HG03439 (cell line): ENCODE data around the gene SESN1.
"Not testable (repeated sequence)": the region's sequence is repeated elsewhere in the genome, so short reads cannot be mapped to it uniquely, and the experiment has no call there.

Experiments
- ATAC-seq: cut with Tn5 transposase; IDR thresholded peaks from one replicate; pipeline ENCODE4 v1.9.1; 2021; ENCODE audit warnings: mild to moderate bottlenecking, moderate library complexity; ENCODE audit not compliant: unreplicated experiment

The SESN1 gene

DNA sequence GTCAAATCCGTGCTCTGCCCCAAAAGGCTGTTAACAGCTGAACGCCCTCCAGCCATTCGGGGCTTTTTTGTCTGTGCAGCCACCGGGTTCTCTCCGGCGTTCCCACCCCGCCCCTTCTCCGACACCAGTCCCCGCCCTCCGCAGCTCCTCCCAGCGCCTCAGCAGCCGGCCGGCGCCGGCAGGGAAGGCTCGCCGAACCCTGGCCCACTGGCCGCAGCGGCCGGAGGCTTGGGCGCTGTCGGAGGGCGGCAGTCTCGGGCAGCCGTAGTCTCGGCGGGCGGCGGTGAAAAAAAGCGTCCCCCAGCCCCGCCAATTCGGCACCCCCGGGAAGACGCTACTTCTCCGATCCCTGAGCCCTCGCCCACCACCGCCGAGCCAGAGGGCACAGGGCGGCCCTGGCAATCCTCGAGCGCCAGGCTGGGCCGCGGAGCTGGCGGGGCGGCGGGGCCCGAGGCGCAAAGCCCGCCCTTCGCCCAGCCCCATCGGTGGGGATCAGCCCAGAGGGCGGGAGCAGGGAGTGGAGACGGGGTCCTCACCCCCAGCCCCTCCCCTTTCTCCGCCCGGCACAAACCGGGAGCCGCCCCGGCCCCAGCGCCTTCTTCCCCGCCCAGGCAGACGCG is at the start of gene SESN1:
Gene SESN1, minus strand, starts transcription at position 431 of the 620 bp plus-strand sequence. CDS start 773 bp downstream, outside the sequence.
- peak; percentile 68 for ATAC-seq

DNA sequence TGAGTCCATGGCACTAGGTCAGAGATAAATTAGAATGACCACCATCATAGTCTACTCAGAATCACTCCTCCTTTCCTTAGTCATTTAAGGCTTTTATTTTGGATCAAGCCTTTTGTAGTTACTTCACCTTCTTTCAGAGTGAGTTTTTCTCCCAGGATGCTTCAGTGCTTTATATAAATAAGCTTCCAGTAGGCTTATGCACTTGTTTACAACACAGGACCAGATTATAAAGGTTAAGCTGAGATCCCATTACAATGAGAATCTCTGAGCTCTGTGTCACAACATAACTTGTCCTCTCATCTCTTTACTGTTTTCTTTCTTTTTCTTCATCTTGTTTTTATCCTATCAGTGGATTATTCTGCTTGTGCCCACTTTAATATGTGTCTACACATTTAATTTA is 48.5 kb upstream of the SESN1 start:
- no peak for ATAC-seq

DNA sequence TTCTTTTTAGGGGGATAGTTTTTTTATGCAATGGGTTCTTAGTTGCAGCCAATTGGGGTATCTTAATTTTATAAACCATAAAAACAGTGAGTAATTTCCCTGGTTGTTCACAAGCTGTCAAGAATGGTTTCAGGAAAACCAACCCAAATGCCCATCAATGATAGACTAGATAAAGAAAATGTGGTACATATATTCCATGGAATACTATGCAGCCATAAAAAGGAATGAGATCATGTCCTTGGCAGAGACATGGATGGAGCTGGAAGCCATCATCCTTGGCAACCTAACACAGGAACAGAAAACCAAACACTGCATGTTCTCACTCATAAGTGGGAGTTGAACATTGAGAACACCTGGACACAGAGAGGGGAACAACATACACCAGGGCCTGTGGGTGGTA is 47.4 kb upstream of the SESN1 start:
- not testable (repeated sequence) for ATAC-seq

DNA sequence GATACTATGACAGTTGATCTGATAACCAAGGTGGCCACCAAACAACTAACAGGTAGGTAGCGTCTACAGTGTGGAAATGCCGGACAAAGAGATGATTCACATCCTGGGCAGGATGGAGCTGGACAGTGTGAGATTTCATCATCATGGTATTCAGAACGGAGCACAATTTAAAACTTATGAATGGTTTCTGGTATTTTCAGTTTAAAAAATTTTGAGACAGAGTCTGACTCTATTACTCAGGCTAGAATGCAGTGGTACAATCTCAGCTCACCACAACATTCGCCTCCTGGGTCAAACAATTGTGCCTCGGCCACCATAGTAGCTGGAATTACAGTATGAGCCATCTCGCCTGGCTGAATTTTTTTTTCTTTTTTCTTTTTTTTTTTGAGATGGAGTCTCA is 44.5 kb upstream of the SESN1 start:
- no peak for ATAC-seq

DNA sequence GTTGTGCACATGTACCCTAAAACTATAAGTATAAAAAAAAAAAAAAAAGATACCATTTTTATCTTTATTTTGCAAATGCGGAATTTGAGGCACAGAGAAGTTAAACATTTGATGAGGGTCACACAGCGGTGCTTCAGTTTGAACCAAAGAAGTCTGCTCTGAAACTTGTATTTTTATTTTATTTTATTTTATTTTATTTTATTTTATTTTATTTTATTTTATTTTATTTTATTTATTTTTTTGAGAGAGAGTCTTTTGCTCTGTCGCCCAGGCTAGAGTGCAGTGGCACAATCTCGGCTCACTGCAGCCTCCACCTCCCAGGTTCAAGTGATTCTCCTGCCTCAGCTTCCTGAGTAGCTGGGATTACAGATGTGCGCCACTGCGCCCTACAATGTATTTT is 41.9 kb upstream of the SESN1 start:
- not testable (repeated sequence) for ATAC-seq

DNA sequence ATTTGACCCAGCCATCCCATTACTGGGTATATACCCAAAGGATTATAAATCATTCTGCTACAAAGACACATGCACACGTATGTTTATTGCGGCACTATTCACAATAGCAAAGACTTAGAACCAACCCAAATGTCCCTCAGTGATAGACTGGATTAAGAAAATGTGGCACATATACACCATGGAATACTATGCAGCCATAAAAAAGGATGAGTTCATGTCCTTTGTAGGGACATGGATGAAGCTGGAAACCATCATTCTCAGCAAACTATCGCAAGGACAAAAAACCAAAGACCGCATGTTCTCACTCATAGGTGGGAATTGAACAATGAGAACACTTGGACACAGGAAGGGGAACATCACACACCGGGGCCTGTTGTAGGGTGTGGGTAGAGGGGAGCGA is 41.4 kb upstream of the SESN1 start:
- ATAC-seq = not testable (repeated sequence)

DNA sequence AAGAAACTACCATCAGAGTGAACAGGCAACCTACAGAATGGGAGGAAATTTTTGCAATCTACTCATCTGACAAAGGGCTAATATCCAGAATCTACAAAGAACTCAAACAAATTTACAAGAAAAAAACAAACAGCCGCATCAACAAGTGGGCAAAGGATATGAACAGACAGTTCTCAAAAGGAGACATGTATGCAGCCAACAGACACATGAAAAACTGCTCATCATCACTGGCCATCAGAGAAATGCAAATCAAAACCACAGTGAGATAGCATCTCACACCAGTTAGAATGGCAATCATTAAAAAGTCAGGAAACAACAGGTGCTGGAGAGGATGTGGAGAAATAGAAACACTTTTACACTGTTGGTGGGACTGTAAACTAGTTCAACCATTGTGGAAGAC is 41.0 kb upstream of the SESN1 start:
- ATAC-seq = not testable (repeated sequence)

DNA sequence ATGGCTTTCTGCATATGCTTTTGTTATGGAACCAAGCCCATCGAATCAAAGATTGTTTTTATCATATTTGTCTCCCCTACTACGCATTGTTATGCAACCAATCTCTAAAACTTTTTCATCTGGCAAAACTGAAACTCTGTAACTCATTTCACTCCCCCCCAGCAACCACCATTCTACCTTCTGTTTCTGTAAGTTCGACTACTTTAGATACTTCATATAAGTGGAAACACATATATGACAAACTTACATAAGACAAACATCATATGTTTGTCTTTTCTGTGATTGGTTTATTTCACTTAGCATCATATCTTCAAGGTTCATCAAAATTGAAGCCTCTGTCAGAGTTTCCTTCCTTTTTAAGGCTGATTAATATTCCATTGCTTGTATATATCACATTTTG is 35.4 kb upstream of the SESN1 start:
- no peak for ATAC-seq

DNA sequence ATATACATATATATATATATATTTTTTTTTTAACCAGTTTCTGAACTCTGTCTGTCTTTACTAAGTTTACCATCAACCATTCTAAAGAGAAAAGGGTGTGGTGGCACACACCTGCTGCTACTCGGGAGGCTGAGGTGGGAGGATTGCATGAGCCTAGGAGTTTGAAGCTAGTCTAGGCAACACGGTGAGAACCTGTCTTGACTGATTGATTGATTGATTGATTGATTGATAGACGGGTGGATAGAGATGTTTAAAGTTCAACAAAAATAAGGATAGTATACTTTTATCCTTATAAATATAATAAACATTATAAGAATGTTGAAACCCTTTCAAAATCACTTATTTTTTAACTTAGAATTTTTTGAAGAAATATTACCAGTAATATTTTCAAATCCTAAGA is 30.9 kb upstream of the SESN1 start:
- ATAC-seq = no peak

DNA sequence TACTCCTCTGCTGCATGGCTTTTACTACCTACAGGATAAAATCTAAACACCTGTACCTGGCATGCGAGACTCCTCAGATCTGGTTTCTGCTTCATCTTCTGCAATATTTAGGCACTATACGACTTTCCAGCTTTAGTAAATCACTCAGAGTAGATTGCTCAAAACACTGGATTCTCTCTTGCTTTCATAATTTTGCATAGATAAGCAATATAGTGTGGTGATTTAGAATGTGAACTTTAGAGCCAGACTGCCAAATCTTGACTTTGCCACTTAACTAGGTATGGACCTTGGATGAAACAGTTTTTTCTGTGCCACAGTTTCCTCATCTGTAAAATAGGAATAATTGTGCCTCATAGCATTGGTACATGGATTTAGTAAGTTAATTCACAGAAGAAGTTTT is 29.6 kb upstream of the SESN1 start:
- no peak for ATAC-seq

DNA sequence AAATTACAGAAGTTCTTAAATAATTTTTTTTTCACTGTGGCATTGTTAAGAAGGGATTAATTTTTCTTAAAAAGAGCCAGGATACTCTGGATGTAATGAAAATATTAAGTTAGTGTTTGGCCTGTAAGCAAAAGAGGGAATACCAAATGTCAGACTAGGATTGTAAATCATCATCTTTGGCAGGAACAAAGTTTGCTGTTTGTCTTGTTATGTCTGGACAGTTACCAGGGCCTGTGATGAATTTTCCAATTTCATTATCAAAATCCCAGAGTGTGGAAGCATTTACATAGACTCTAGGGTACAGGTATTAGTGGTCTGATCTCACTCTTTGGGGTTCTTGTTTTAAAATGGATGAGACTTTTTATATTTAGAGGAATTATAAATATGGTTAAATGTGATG is 26.8 kb upstream of the SESN1 start:
- ATAC-seq = no peak

DNA sequence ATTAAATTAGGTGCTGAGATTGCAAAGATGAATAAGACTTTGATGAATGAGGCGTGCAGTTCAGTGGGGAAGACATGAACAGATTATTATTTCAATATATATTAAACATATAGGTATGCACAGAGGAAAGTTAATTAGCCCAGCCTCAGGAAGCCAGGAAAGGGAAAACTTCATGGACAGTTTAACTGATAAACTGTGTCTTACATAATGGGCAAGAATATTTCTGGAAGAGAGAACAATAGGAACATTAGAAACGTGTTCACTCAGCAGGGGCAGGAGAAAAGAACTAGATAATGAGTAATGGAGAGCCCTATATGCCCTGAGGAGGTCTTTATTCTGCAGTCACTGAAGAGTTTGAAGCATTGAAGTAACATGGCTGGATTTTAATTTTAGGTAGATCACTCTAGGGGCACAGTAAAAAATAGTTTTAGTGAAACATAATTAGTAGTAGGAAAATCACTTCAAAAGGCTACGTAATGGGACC is 24.3 kb upstream of the SESN1 start:
- no peak for ATAC-seq

DNA sequence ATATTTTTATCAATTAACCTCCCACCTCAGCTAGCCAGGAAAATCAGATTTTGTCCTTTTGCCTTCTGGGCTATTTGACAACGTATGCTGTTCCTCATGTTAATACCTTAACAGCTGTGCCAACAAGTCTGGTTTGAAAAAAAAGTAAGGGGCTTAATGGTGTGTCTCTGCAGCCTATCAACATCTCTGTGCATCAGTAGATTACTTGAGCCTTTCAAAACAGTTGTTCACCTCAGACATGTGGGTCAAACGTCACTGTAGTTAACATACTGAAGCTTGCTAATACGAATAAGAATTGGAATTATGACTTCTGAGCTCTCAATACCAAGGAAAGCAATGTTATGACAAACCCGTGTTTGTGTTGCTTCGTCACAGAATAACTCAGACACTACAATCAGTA is 23.7 kb upstream of the SESN1 start:
- no peak for ATAC-seq

DNA sequence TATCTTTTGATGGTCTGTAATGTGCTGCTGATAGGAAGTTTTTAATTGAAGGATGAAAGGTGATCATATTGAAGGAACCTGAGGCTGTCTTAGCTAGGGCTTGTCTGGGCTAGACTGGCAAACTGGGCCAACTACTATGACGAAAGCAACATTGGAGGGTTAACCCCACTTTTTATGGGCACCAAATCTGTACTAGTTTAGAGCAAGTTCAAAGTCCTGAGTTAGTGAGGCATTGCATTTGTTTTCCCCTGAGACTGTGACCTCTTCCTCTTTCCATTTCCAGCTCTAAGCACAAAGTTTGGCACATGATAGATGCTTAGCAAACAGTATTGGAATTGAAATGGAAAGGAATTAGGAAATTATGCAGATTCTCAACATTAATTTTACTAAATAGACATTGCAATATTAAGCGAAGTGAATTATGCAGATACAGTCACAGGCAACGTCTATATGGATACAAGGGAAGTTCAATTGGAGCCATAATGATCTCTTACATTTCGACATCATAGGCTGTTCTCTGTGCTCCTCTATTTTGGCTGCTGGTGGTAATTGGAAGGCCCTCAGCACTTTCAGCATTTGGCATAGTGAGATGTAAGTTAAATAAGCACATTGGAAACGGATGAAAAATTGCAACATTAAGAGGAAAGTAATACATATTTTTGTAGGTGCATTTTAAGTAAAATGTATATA is 22.8 kb upstream of the SESN1 start:
- peak; percentile 60 for ATAC-seq

DNA sequence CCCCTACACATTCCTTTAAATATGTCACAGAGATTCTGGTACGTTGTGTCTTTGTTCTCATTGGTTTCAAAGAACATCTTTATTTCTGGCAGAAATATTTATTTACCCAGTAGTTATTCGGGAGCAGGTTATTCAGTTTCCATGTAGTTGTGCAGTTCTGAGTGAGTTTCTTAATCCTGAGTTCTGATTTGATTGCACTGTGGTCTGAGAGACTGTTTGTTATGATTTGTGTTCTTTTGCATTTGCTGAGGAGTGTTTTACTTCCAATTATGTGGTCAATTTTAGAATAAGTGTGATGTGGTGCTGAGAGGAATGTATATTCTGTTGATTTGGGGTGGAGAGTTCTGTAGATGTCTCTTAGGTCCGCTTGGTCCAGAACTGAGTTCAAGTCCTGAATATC is 18.0 kb upstream of the SESN1 start:
- not testable (repeated sequence) for ATAC-seq

DNA sequence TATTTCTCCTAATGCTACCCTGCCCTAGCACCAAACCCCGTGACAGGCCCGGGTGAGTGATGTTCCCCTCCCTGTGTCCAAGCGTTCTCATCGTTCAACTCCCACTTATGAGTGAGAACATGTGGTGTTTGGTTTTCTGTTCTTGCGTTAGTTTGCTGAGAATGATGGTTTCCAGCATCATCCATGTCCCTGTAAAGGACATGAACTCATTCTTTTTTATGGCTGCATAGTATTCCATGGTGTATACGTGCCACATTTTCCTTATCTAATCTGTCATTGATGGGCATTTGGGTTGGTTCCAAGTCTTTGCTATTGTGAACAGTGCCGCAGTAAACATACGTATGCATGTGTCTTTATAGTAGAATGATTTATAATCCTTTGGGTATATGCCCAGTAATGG is 15.0 kb upstream of the SESN1 start:
- ATAC-seq = not testable (repeated sequence)

DNA sequence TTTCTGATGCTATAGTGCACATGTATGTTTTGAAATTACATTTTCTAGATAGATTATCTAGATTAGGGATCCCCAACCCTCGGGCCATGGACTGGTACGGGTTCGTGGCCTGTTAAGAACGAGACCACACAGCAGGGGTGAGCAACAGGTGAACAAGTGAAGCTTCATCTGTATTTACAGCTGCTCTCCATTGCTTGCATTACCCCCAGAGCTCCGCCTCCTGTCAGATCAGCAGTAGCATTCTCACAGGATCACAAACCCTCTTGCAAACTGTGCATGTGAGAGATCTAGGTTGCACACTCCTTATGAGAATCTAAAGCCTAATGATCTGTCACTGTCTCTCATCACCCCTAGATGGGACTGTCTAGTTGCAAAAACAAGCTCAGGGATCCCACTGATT is 11.0 kb upstream of the SESN1 start:
- ATAC-seq = no peak

DNA sequence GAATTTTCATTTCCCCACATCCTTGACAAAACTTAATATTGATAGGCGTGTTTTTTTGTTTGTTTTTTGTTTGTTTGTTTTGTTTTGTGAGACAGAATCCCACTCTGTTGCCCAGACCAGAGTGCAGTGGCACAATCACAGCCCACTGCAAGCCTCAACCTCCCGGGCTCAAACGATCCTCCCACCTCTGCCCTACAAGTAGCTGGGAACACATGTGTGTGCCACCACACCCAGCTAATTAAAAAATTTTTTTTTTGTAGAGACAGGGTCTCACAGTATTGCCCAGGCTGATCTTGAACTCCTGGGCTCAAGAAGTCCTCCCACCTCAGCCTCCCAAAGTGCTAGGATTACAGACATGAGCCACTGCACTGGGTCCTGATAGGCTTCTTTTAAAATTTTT is 9.9 kb upstream of the SESN1 start:
- no peak for ATAC-seq

DNA sequence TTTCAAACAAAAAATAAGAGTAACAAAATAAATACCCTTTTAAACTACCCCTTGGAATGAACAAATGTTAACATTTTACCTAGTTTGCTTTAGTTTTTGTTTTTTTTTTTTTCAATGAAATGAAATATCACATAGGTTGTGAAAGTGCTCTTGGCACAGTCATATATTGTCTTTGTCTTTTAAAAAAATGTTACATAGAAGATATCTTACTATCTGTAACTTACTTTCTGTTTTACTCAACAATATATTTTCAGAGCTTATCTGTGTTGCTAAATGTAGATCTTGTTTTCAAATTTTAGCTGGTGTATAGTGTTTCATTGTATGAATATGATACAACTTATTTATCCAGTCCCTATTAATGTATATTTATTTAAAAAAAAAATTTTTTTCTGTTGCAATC is 9.3 kb upstream of the SESN1 start:
- no peak for ATAC-seq

DNA sequence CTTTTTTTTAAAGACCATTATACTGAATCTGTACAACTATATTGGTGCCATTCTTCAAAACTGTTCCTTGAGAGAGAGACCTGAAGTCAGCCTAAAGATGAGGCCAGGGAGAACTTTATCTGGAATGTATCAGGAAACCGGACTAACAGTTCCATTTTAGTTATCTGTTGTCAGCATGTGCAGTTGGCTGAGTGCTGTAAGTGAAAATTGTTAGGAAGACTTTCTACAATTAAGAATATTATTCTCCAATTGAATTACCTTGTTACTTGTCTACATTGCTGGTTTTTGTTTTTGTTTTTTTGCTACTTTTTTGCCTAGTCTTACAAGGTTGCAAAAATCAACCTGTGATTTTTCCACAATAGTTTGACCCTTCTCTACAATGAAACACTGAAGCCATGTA is 8.1 kb upstream of the SESN1 start:
- ATAC-seq = no peak

DNA sequence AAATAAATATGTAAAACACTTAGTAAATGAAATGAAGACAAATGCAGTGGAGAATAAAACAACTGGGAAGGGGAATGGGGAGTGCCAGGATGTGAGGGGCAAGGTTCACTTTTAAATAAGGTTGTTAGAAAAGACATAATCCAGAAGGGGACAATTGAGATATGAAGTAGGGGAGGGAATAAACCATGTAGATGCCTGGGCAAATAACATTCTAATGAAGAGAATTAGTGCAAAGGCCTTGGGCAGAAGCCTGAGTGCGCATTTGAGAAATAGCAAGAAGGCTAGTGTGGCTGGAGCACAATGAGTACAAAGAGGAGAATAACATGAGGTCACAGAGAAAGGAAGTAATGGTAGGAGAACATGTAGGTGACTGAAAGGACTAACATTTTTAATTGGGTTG is 3.0 kb upstream of the SESN1 start:
- ATAC-seq = no peak

DNA sequence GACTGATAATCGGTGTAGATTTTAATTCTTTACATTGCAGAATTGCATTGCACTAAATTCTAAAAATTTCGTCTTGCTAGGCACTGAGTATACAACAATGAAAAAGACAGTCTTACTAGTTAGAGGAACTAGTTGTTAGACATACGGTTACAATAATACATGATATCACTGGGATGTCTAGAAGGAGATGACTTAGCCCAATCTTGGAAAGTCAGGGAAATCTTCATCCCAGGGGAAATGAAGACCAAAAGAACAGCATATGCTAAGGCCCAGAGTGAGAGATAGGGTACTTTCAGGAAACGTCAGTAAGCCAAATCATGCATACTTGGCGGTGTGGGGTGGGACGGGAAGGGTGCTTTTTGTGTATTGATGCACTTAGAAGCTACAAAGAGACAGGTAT is 1.6 kb upstream of the SESN1 start:
- no peak for ATAC-seq

DNA sequence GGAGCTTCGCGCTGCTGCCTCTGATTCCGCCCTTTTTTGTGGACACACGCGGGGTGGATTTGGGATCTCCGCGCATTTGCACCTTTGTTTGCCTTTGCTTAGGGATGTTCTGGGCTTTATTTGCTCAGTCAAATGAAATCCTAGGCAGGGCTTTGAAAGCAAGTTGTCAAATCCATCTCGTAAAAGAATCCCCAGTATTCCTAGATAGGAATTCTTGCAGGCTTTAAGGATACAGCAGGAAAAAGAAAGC is 1.1 kb upstream of the SESN1 start:
- no peak for ATAC-seq
